Measurements from ENCODE around the gene TSNAXIP1. TPM values are rescaled to one million over a fixed set of nuclear protein-coding genes. Genes with fewer than 3 reads are reported as not detected.
A peak's percentile ranks its signal among the peaks of the same experiment; 100 is the strongest.

TSNAXIP1 gene
- total and polyA plus RNA-seq, 9 of the 15 experiments (the other 6 are each of a cell fraction or from before 2014, with no cell fraction given) = 0.03 to 0.24 (median 0.11) TPM; not detected in 4

DNA sequence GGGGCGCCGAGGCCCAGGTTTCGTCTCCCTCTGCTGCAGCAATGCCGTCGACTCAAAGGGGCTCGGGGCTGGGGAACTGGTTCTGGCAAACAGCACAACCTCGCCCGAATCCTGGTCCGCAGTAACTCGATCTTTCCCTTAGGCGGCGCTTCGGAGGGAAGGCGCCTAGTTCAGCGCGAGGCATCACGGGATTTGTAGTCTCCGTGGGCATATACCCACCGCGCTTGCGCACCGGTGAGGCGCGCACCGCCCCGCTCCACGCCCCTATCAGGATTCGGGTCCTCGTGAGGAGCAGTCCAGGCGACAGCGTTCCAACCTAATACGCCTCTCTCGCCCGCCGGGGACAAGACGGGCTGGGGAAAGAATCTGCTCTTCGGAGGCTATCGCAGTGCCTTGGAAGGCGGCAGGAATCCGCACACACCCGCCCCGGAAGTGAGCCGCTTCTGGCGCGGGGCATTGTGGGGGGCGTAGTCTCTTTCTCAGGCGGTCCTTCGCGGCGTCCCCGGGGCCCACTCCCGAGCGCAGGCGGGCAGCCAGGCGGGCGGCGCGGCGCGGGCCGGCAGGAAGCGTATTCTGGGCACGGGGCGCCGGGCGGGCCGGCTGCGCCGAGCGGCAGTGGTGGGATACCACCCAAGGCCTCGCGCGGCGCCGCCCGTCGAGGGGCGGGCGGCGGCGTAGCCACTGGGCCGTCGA is 35.3 kb downstream of the TSNAXIP1 start, which contains the start of gene THAP11 (continued):
- TF ChIP-seq, protein P1, sequence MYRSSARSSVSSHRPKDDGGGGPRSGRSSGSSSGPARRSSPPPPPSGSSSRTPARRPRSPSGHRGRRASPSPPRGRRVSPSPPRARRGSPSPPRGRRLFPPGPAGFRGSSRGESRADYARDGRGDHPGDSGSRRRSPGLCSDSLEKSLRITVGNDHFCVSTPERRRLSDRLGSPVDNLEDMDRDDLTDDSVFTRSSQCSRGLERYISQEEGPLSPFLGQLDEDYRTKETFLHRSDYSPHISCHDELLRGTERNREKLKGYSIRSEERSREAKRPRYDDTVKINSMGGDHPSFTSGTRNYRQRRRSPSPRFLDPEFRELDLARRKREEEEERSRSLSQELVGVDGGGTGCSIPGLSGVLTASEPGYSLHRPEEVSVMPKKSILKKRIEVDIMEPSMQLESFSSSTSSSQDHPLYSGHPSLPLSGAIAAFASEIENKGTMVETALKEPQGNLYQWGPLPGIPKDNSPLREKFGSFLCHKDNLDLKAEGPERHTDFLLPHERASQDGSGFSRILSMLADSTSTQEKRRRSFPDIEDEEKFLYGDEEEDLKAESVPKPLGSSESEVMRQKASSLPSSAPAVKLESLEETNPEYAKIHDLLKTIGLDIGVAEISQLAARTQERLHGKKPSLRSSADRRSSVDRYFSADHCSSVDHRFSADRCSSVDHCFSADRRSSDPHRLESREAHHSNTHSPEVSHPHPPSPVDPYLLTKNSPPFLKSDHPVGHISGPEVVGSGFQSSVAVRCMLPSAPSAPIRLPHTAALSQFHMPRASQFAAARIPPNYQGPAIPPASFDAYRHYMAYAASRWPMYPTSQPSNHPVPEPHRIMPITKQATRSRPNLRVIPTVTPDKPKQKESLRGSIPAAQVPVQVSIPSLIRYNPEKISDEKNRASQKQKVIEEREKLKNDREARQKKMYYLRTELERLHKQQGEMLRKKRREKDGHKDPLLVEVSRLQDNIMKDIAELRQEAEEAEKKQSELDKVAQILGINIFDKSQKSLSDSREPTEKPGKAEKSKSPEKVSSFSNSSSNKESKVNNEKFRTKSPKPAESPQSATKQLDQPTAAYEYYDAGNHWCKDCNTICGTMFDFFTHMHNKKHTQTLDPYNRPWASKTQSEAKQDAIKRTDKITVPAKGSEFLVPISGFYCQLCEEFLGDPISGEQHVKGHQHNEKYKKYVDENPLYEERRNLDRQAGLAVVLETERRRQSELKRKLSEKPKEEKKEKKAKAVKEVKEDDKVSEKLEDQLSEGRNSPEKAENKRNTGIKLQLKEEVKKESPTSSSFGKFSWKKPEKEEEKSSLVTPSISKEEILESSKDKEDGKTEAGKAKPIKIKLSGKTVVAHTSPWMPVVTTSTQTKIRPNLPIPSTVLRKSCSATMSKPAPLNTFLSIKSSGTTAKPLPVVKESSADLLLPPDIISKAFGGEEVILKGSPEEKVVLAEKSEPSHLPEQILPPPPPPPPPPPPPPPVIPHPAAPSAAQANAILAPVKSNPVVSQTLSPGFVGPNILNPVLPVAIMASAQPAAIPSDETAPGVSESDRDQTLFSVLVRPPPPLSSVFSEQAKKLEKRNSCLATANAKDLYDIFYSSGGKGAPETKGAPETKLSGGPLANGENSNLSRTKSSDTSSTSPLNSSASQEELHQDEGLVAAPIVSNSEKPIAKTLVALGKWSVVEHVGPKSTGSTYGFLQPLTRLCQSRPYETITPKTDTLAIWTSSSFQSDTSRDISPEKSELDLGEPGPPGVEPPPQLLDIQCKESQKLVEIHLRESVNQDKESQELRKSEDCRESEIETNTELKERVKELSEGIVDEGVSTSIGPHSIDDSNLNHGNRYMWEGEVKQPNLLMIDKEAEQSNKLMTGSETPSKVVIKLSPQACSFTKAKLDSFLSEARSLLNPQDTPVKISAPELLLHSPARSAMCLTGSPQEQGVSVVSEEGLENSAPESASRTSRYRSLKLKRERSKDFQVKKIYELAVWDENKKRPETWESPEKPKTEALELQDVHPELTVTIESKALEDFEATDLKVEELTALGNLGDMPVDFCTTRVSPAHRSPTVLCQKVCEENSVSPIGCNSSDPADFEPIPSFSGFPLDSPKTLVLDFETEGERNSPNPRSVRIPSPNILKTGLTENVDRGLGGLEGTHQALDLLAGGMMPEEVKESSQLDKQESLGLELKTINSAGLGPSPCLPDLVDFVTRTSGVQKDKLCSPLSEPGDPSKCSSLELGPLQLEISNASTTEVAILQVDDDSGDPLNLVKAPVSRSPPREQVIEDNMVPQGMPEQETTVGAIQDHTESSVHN (IDR thresholded peaks at IDR 0.05; ENCODE audit: borderline replicate concordance in 1 of 2, low read depth in 1 of 2) = no peak
- peak; percentile 32 to 88; a peak in 2 of 4 replicates for TF ChIP-seq NONO (IDR thresholded peaks at IDR 0.05; ENCODE audit: low read depth in 2 of 2, low read length in 1 of 2)
- TF ChIP-seq TSC22D4 (tag; IDR thresholded peaks at IDR 0.05) = no peak
- TF ChIP-seq, protein P2, sequence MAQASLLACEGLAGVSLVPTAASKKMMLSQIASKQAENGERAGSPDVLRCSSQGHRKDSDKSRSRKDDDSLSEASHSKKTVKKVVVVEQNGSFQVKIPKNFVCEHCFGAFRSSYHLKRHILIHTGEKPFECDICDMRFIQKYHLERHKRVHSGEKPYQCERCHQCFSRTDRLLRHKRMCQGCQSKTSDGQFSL (CRISPR knock-in tag; IDR thresholded peaks at IDR 0.05) = no peak
- TF ChIP-seq, protein P2 (tag; IDR thresholded peaks at IDR 0.05) = no peak
- TF ChIP-seq, protein P3, sequence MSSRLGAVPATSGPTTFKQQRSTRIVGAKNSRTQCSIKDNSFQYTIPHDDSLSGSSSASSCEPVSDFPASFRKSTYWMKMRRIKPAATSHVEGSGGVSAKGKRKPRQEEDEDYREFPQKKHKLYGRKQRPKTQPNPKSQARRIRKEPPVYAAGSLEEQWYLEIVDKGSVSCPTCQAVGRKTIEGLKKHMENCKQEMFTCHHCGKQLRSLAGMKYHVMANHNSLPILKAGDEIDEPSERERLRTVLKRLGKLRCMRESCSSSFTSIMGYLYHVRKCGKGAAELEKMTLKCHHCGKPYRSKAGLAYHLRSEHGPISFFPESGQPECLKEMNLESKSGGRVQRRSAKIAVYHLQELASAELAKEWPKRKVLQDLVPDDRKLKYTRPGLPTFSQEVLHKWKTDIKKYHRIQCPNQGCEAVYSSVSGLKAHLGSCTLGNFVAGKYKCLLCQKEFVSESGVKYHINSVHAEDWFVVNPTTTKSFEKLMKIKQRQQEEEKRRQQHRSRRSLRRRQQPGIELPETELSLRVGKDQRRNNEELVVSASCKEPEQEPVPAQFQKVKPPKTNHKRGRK (tag; IDR thresholded peaks at IDR 0.05) = no peak
- TF ChIP-seq ZNF41 (CRISPR knock-in tag; conservative IDR thresholded peaks at IDR 0.05) = no peak
- TF ChIP-seq ZNF124 (CRISPR knock-in tag; IDR thresholded peaks at IDR 0.05) = no peak
- TF ChIP-seq SOX6 (IDR thresholded peaks at IDR 0.05) = 0 out of 2 replicates have a peak, but pooled peaks have one; percentile 6
- no peak for TF ChIP-seq PTBP1 (IDR thresholded peaks at IDR 0.05; ENCODE audit: low read depth, low read length)
- no peak for TF ChIP-seq KAT7 (CRISPR knock-in tag; IDR thresholded peaks at IDR 0.05; ENCODE audit: borderline replicate concordance)
- TF ChIP-seq NCOA4 (IDR thresholded peaks at IDR 0.05; ENCODE audit: partially characterized antibody) = no peak
- peak; percentile 11; the same call in 1 of the 2 replicates for TF ChIP-seq ESRRA (IDR thresholded peaks at IDR 0.05; ENCODE audit: borderline replicate concordance, low read depth)
- peak; percentile 65; the same call in 1 of the 2 replicates for TF ChIP-seq PHF8 (IDR thresholded peaks at IDR 0.05; ENCODE audit: borderline replicate concordance, low read length)
- TF ChIP-seq ZNF146 (CRISPR knock-in tag; IDR thresholded peaks at IDR 0.05; ENCODE audit: unreplicated experiment) = no peak
- no peak for TF ChIP-seq TEAD2 (tag; IDR thresholded peaks at IDR 0.05)

All from K562 (cell line).